Cortex of kidney (tissue), 1 donor: ENCODE results near the gene ZC2HC1C.
"Not testable (repeated sequence)": the region's sequence is repeated elsewhere in the genome, so short reads cannot be mapped to it uniquely, and the experiment has no call there.

ENCODE experiments used
- DNase-seq: peaks from one replicate; lab custom pipeline; 2025; lab: John Stamatoyannopoulos, UW

ZC2HC1C gene

DNA sequence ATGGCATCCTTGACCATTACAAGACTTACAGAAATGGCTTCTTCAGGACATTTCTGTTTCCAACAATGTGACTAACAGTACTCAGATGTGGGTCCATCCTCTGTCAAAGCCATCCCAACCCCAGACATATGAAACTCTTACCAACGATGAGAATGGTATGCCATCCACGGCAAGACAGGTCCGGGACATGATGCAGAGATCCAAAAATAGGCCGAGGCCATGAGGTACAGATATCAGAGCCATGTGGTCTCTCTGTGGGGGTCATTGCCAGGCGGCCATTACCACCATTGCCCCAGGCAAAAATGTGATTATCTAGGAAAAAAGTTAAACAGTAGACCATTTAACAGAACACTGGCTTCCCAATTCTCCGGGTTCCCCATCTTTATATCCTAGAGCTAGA is 27.5 kb downstream of the ZC2HC1C start:
- no peak for DNase-seq

DNA sequence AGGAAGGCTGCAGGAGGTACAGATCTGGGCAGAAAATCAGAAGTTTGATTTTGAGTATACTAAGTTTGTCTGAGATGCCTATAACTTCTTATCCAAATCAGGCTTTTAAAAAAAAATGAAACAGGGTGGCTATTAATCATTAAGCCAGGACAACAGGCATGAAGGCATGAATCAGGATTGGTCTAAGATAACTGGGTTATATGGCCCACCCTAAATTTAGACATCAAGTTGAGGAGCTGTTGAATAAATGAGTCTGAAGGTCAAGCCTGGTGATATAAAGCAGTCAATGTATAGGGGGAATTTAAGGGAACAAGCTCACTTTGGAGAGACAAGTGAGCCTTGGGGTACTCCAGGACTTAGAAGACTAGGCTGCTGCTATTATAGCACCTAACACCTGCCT is 28.8 kb downstream of the ZC2HC1C start:
- no peak for DNase-seq

DNA sequence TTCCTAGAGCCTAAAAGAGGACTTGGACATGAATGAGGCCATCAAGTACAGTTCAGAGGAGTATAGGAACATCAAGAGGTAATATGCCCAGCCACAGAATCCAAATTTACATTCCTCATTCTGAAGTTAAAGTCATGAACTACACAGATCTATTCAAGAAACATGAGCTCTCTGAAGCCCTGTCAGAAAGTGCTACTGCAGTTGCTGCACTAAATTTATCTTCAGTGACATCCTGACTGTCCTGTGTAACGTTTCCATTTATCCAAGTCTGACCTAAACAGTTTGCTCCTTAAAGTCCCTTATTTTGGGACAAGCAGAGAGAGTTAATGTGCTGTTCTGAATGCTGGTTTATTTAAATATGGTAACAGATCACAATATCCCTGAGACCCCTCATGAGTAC is 29.2 kb downstream of the ZC2HC1C start:
- DNase-seq, result no peak

DNA sequence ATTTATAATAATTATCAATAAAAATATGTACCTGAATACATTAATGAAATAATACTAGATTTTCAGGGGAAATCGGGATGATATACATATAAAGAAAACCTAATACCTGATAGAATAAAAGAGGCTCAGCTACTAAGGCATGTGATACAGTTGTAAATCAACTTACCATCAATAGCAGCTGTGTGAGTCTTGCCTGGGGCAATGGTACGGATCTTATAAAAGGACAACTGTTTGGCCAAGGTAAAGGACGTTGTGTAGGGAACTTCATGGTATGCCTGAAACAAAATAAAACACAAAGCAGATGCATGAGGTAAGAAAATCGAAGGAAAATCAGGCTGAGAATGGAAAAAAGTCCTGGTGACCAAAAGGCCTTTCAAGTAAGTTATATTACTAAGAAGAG is 32.0 kb downstream of the ZC2HC1C start:
- DNase-seq, result no peak

DNA sequence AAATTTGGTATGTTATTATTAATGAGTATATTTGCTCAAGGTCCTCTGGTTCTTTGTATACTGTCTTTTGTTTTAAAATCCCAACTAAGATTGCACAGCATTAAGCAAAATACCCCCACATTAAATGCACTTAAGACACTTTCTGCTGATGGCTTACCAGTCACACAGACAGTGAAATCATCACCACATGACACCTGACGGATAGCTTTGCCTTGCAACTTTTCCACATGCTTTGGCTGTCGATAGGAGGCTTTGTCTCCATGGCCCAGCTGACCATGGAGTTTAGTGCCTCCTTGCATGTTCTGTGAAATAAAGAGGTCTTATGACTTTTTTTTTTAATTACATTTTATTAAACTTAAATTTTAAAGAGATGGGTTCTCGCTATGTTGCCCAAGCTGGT is 37.7 kb downstream of the ZC2HC1C start:
- no peak for DNase-seq

DNA sequence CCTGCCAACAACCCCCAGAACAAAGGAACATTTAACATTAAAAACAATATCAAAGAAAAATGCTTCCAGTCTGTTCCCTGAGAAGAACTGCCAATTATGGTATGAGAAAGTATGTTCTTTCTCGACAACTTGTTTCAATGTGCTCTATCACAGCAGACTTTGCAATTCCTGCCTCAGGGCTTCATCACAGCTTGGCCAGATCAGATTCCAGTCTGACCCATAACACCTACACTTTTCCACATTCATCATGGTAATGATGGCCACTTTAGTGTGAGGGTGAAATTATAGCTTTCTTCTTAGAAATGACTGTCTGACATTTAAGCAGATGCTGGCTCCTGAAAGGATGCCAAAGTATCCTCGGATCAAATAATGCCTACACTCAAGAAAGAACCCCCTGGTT is 40.4 kb downstream of the ZC2HC1C start:
- DNase-seq, result no peak

DNA sequence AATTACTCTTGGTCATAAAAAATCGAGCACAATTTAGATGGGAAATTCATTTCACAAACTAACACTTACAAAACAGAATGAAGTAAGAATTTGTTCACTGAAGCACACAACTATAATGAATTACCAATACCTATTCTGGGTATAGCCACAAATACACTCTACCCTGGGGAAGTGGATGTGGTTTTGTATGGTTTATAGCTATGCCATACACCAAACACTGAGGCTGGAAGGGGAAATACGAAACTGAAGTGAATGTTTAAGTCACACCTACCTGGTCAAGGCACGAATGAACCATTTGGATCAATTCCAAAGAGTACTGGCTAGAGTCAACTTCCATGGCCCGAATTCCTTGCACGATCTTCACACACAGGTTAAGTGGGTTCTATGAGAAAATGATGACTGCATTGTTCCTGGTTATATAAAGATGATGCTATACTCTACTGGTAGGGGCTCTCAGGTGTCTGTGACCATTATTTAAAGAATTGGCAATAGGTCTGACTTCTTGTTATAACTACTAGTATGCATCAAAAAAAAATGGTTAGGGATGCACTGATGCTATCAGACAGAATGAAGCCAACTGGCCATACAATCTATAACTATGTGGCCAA is 44.6 kb downstream of the ZC2HC1C start:
- no peak for DNase-seq

DNA sequence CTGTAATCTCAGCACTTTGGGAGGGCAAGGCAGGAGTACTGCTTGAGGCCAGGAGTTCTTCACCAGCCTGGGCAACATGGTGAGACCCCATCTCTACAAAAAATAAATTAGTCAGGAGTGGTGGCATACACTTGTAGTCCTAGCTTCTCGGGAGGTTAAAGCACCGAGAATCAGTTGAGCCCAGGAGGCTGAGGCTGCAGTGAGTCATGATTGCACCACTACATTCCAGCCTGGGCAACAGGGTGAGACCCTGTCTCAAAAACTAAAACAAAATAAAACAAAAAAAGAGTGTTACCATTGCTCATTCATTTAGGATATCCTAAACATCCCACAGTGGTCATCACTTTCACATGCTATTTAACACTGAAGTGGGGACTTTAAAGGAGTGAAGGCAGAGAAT is 49.6 kb downstream of the ZC2HC1C start:
- no peak for DNase-seq

DNA sequence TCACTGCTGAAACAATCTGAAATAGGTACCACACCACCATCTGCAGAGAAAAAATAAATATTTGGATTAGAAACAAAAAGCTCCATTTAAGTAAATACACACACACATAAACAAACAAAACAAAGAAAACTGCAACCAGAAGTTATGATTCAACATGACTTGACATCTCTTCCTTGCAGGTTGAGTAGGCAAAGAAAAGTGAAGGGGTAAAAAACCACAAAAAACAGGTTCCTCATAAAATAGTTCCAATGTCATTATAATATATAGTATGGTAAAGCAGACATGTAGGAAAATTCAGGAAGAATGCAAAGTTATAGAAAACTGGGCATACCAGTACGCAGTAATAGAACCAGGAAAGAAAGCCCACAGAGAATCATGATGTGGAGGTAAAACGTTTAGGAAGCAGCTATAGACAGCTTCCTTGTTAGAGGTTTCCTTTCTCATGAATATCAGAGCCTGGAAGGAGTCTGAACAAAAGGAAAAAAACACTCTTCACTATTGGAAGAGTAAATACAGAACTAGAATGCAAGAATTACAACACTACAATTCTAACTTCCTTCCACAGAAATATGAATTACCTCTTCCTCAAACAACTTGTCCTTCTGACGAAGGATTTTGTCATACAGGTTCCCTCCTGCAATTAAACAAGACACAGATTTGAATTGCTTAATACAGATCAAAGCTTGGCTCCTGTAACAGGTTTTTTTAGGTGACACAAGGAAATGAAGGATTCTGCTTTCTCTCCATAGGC is 51.3 kb downstream of the ZC2HC1C start:
- no peak for DNase-seq

DNA sequence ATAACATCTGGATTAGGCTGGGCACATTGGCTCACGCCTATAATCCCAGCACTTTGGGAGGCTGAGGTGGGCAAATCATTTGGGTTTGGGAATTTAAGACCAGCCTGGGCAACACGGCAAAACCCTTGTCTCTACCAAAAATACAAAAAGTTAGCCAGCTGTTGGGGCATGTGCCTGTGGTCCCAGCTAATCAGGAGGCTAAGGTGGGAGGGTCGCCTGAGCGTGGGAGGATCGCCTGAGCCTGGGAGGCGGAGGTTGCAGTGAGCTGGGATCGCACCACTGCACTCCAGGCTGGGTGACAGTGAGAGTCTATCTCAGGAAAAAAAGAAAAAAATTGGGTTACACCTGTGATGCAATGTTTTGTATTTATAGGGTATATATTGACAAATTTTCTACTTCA is 52.1 kb downstream of the ZC2HC1C start:
- no peak for DNase-seq

DNA sequence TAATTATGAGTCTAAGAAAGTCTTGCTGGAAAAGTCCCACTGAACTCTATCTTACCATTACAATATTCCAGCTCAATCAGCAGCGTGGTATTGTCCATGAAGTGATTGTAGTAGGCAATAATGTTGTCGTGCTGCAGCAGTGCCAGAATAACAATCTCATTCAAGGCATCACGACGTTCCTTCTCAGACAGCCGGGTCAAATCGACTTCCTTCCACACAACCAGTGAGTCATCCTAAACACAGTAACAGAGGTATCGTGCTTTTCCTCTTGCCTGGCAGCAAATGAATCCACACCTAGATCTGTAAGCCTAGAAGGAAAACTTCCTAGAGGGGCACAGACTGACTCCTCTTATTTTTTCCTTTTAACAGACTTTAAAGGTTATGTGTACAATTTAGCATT is 54.5 kb downstream of the ZC2HC1C start:
- DNase-seq, result no peak

DNA sequence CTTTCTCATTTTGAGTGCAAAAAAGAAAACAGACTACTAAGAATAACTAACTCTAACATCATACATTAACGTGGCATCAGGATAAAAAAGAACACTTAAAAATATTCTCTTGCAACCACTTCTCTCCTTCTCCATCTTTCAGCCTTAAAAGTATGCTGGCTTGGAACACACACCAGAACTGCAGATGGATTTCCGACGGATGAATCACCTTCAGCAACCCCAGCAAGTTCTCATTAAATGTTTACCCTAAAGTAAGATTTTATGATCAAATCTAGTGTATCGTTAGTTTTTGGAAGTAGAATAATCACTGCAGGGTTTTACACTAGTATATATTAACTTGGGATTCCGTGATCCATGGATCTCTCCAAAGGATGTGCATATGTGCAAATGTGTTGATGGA is 56.2 kb downstream of the ZC2HC1C start:
- DNase-seq, result no peak

DNA sequence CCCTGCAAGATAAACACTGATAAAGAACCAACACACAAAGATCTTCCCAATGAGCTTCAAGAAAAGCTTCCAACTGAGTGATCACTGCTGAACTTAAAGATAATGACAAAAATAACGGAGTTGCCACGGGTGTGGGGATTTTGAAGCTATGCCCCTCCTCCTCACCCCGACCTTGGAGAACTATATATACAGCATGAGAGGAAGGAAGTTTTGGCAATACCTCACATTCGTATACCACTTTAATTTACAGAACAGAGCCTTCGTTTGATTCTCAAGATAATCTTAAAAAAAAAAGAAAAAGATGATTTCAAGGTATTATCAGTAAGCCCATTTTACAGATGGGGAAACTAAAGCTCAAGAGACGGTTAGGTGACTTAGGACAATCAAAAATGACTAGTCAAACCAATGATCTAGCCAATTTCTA is 56.7 kb downstream of the ZC2HC1C start:
- DNase-seq, result no peak

DNA sequence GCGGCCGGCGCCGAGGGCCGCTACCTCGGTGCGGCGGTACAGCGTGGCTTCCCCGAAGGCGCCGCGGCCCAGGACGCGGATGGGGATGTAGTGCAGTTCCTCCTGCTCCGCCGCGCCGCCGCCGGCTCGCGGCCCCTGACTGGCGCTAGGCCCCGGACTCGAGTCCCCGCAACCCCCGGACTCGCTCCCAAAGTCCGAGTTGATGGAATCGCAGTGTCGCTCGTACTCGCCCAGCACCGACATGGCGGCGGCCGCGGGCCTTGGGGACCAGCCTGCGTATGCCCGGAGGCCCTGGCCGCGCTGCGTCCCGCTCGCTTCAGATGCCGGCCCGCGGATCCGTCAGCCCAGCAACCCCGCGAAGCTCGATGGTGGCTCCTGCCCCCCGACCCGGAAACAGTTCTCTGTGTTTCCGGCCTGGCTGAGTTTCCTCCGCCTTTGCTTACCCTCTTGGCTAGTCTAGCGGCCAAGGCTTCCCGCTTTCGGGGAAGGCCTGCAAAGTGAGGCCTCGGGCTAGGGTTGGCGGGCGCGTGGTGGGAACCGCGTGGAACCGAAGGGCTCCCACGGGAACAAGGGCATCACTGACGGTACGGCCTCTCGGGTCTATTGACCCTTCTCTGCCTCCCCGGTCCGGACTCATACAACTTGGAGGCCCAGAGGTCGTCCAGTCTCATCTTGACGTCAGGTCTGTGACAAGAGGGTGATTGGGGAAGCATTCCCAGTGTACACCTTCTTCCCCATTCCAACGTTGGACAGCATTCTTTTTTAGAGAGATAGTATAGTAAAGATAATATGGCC is 57.4 kb downstream of the ZC2HC1C start, which contains the start of gene NEK9:
TSS of gene NEK9 (minus strand) at position 370 of the 795 bp plus-strand sequence. CDS start at position 243, 127 bp downstream.
- DNase-seq, result no peak

DNA sequence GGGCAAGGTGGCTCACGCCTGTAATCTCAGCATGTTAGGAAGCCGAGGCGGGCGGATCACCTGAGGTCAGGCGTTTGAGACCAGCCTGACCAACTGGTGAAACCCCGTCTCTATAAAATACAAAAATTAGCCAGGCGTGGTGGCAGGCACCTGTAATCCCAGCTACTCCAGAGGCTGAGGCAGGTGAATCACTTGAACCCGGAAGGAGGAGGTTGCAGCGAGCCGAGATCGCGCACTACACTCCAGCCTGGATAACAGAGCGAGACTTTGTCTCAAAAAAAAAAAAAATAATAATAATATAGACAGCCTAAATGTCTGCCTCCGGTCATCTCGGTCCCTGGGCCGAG is 58.0 kb downstream of the ZC2HC1C start:
- DNase-seq, result not testable (repeated sequence)

DNA sequence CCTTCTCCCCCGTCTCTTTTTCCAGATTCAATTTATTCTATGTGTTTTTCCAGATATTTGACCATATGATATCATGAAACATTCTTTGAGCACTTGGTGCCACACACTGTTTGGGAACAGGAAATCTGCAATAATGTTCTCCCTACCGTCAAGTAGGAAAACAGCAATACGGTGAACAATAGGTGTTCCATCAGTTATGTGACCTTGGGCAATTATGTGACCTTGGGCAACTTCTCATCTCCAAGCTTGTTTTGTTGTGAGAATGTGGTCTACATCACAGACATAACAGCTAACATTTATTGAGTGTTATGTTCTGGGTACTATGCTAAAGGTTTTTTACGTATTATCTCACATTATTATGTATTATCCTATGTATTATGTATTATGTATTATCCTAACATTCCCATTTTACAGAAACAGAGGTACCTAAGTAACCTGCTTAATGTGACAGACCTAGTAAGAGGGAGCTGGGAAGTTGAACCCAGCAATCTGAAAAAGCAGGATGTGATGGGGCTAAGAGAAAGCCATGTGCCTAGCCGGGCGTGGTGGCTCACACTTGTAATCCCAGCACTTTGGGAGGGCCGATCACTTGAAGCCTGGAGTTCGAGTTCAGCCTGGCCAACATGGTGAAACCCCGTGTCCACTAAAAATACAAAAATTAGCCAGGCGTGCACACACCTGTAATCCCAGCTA is 58.6 kb downstream of the ZC2HC1C start:
- no peak for DNase-seq

DNA sequence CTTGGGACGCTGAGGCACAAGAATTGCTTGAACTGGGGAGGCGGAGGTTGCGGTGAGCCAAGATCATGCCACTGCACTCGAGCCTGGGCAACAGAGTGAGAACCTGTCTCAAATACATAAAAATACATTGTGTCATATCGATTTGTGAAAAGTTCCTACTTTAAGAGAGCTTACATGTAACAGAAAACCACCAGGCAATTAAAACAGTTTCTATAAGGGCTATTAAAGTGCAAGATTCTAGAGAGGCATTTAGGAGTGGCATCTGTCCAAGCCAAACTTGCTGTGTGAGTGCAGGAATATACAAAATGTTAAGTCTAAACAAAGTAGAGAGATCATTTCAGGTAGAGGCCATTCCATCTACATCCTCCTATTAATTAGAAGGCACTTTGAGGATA is 59.2 kb downstream of the ZC2HC1C start:
- no peak for DNase-seq
